HepG2 (cell line): Measurements from ENCODE around the gene CFAP97. TPM values are rescaled to one million over a fixed set of nuclear protein-coding genes. Genes with fewer than 3 reads are reported as not detected.

ENCODE experiments used
- ARID5B ChIP-seq: IDR thresholded peaks from 2 replicates; pipeline ENCODE4 v1.4.0; 2020; ENCODE audit warnings: mild to moderate bottlenecking, missing genetic modification reagents
- FOSL1 ChIP-seq: sonication (generic); formaldehyde crosslinking; IDR thresholded peaks from 2 replicates; pipeline ENCODE4 v1.9.0; 2021; ENCODE audit warnings: missing genetic modification reagents, borderline replicate concordance
- HDAC2 ChIP-seq: sonication (generic); formaldehyde crosslinking; IDR thresholded peaks from 2 replicates; pipeline ENCODE4 v1.4.0; 2020; ENCODE audit warnings: missing genetic modification reagents
- KDM1A ChIP-seq: IDR thresholded peaks from 2 replicates; pipeline ENCODE4 v1.6.1; 2016; ENCODE audit warnings: missing compliant biosample characterization
- MTF1 ChIP-seq: sonication (generic); formaldehyde crosslinking; IDR thresholded peaks from 2 replicates; pipeline ENCODE4 v1.5.0; 2020; ENCODE audit warnings: missing genetic modification reagents
- NONO ChIP-seq, 2 experiments: fragments of 450-650 bp in 1 of 2; sonication (generic) in 1 of 2; formaldehyde crosslinking in 1 of 2; IDR thresholded peaks in 1 of 2; conservative IDR thresholded peaks in 1 of 2; 2 replicates each; pipeline versions ENCODE4 v1.6.1 to v1.8.0; 2017 to 2022; ENCODE audit warnings: mild to moderate bottlenecking in 1 of 2, missing genetic modification reagents in 1 of 2, moderate library complexity in 1 of 2
- RBM39 ChIP-seq: fragments of 200-400 bp; formaldehyde crosslinking; IDR thresholded peaks from one replicate; pipeline ENCODE4 v1.6.1; 2018; ENCODE audit warnings: antibody characterized with exemption, mild to moderate bottlenecking, low read depth, low read length; ENCODE audit not compliant: poor library complexity, severe bottlenecking
- REST ChIP-seq, 2 experiments: IDR thresholded peaks; 2 replicates each; pipeline ENCODE4 v1.6.1; 2011 to 2012; ENCODE audit warnings: low read length in 2 of 2, borderline replicate concordance in 1 of 2, low read depth in 1 of 2, mild to moderate bottlenecking in 1 of 2, moderate library complexity in 1 of 2
- RFXAP ChIP-seq: sonication (generic); formaldehyde crosslinking; IDR thresholded peaks from 2 replicates; pipeline ENCODE4 v1.4.0; 2020; ENCODE audit warnings: missing genetic modification reagents, borderline replicate concordance
- ZBTB39 ChIP-seq: sonication (generic); formaldehyde crosslinking; IDR thresholded peaks from 2 replicates; pipeline ENCODE4 v1.5.0; 2020; ENCODE audit warnings: missing genetic modification reagents
- ZNF260 ChIP-seq: sonication (generic); formaldehyde crosslinking; IDR thresholded peaks from 2 replicates; pipeline ENCODE4 v1.4.0; 2020; ENCODE audit warnings: missing genetic modification reagents, low read depth, mild to moderate bottlenecking, borderline replicate concordance
- ZNF597 ChIP-seq: sonication (generic); formaldehyde crosslinking; IDR thresholded peaks from 2 replicates; pipeline ENCODE4 v1.5.0; 2020; ENCODE audit warnings: missing genetic modification reagents
- polyA plus RNA-seq, 8 experiments: library from polyadenylated mRNA; depleted of rRNA in 3 of 8; stranded (reverse) in 7 of 8; unstranded in 1 of 8; fragments of >200 nt; fragmentation: Illumina TruSeq in 4 of 8; extraction: Trizol in 4 of 8; gene quantifications; 2 replicates each; pipeline versions ENCODE4 v1.2.1 to v1.2.3, GENCODE V29; 2011 to 2016; ENCODE audit warnings: low read depth in 4 of 8, missing spikeins in 1 of 8, mixed read lengths in 1 of 8; ENCODE audit not compliant: insufficient read depth in 1 of 8
- total RNA-seq, 5 experiments: library from RNA; depleted of rRNA; stranded (reverse); fragments of >200 nt; fragmentation: Illumina TruSeq; extraction: Trizol; gene quantifications; 2 replicates each; pipeline ENCODE4 v1.2.3, GENCODE V29; 2016; ENCODE audit warnings: low read depth in 1 of 5
- TF ChIP-seq, protein P1 (sequence below): sonication (generic); formaldehyde crosslinking; conservative IDR thresholded peaks from 2 replicates; pipeline ENCODE4 v1.8.1; 2023; ENCODE audit warnings: missing genetic modification reagents

CFAP97 gene
- total and polyA plus RNA-seq, 2 of the 13 experiments (the other 11 are each of a cell fraction or from before 2014, with no cell fraction given): 32.1 to 44.4 TPM

GRCh38 chr4:185235843-185236503 is 32.2 kb upstream of the CFAP97 start (continued):
- TF ChIP-seq ZBTB39 (CRISPR knock-in tag) (no peak), HDAC2 (CRISPR knock-in tag) (peak; percentile 13; the same call in 1 of the 2 replicates), ZNF597 (no peak), REST (IDR thresholded peaks at IDR 0.05; ENCODE audit: borderline replicate concordance in 1 of 2, low read depth in 1 of 2, low read length in 2 of 2) (0 out of 4 replicates have a peak, but pooled peaks of 1 of the 2 experiments have one; percentile 13), ARID5B (CRISPR knock-in tag) (peak; percentile 65), FOSL1 (CRISPR knock-in tag) (no peak), KDM1A (no peak), RBM39 (no peak), RFXAP (CRISPR knock-in tag) (no peak), NONO (IDR thresholded peaks at IDR 0.05) (no peak), NONO (CRISPR knock-in tag; conservative IDR thresholded peaks at IDR 0.05) (no peak), ZNF260 (no peak), MTF1 (CRISPR knock-in tag) (no peak)
- TF ChIP-seq, protein P1, sequence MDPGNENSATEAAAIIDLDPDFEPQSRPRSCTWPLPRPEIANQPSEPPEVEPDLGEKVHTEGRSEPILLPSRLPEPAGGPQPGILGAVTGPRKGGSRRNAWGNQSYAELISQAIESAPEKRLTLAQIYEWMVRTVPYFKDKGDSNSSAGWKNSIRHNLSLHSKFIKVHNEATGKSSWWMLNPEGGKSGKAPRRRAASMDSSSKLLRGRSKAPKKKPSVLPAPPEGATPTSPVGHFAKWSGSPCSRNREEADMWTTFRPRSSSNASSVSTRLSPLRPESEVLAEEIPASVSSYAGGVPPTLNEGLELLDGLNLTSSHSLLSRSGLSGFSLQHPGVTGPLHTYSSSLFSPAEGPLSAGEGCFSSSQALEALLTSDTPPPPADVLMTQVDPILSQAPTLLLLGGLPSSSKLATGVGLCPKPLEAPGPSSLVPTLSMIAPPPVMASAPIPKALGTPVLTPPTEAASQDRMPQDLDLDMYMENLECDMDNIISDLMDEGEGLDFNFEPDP (CRISPR knock-in tag): no peak
